HepG2 (cell line): ENCODE results near the gene MGAT4C. TPM values are rescaled to one million over a fixed set of nuclear protein-coding genes. Genes with fewer than 3 reads are reported as not detected.

Experiments
- ATAC-seq: fragments of 200-7000 bp; cut with Tn5 transposase; 3 replicates; pipeline ENCODE4 v1.9.1; 2020; ENCODE audit warnings: mild to moderate bottlenecking, moderate library complexity
- BruUV-seq: library from RNA; stranded (reverse); fragments of 400-500 nt; replicated peaks from 2 replicates; lab custom pipeline; 2021; lab: Mats Ljungman, UMichigan
- CTCF ChIA-PET: fragments of 300-600 bp; formaldehyde crosslinking; extraction: SDS; loops from one replicate; lab custom pipeline; 2021; ENCODE audit warnings: low total read pairs, inconsistent platforms, low intra/inter-chr PET ratio; lab: Yijun Ruan, JAX
- POLR2A ChIA-PET: fragments of 350-600 bp; sonication (Branson Sonifier 250); formaldehyde crosslinking; loops from one replicate; lab custom pipeline; 2020; ENCODE audit warnings: antibody characterized with exemption, inconsistent platforms; lab: Yijun Ruan, JAX
- DNase-seq: peaks from one replicate; pipeline ENCODE4 v3.0.0-alpha.2; 2015; ENCODE audit warnings: low spot score
- FAIRE-seq: peaks from 3 replicates; lab custom pipeline; 2011; peaks lifted over from hg19 to GRCh38; lab: Jason Lieb, UNC
- H2AFZ ChIP-seq: one replicate; pipeline ENCODE4 v1.6.1; 2011; ENCODE audit warnings: low read length, inconsistent platforms
- H3K27ac ChIP-seq: fragments of 300-600 bp; 3 replicates; pipeline ENCODE4 v1.8.0; 2011; ENCODE audit warnings: mixed run types, mild to moderate bottlenecking, mixed read lengths, low read length, inconsistent platforms; ENCODE audit not compliant: insufficient read depth; ENCODE audit errors: extremely low read length
- H3K27me3 ChIP-seq, 2 experiments: fragments of 200-600 bp in 1 of 2; 2 replicates in 1 of 2; 3 replicates in 1 of 2; pipeline versions ENCODE4 v1.6.0 to v1.8.0; 2011; ENCODE audit warnings: low read length in 2 of 2, mild to moderate bottlenecking in 2 of 2, moderate library complexity in 2 of 2, inconsistent platforms in 1 of 2; ENCODE audit not compliant: insufficient read depth in 2 of 2, control insufficient read depth in 1 of 2
- H3K36me3 ChIP-seq, 2 experiments: fragments of 200-600 bp in 1 of 2; replicated peaks in 1 of 2; 2 replicates in 1 of 2; 3 replicates in 1 of 2; pipeline versions ENCODE4 v1.5.1 to v1.8.0; 2011; ENCODE audit warnings: low read length in 2 of 2, inconsistent platforms in 1 of 2; ENCODE audit not compliant: insufficient read depth in 2 of 2, control insufficient read depth in 1 of 2
- H3K4me1 ChIP-seq: 2 replicates; pipeline ENCODE4 v1.5.1; 2012; ENCODE audit warnings: low read length, inconsistent platforms; ENCODE audit not compliant: insufficient read depth
- H3K4me2 ChIP-seq: 2 replicates; pipeline ENCODE4 v1.6.0; 2011; ENCODE audit warnings: low read depth, low read length, inconsistent platforms
- H3K4me3 ChIP-seq, 3 experiments: fragments of 200-600 bp in 1 of 3; sonication (generic), shearing (Covaris generic) in 1 of 3; replicated peaks in 1 of 3; 2 replicates each; pipeline ENCODE4 v1.5.1; 2011 to 2016; ENCODE audit warnings: low read length in 3 of 3, inconsistent platforms in 2 of 3, low read depth in 2 of 3, mild to moderate bottlenecking in 2 of 3, control low read depth in 1 of 3, mixed read lengths in 1 of 3; ENCODE audit not compliant: insufficient read depth in 1 of 3
- H3K79me2 ChIP-seq: one replicate; pipeline ENCODE4 v1.6.1; 2011; ENCODE audit warnings: low read length, inconsistent platforms; ENCODE audit not compliant: insufficient read depth
- H3K9ac ChIP-seq: 2 replicates; pipeline ENCODE4 v1.6.0; 2011; ENCODE audit warnings: mild to moderate bottlenecking, low read depth, low read length, inconsistent platforms; ENCODE audit not compliant: insufficient read depth
- H3K9me3 ChIP-seq: 2 replicates; pipeline ENCODE4 v1.5.1; 2012; ENCODE audit warnings: mild to moderate bottlenecking, low read length
- H4K20me1 ChIP-seq: 2 replicates; pipeline ENCODE4 v1.6.0; 2011; ENCODE audit warnings: inconsistent platforms, mild to moderate bottlenecking, low read length, moderate library complexity; ENCODE audit not compliant: insufficient read depth
- MAFF ChIP-seq: IDR thresholded peaks from 2 replicates; pipeline ENCODE4 v1.6.1; 2011; ENCODE audit warnings: low read depth, low read length, improper control_type of control experiment
- MAFK ChIP-seq, 2 experiments: IDR thresholded peaks in 1 of 2; conservative IDR thresholded peaks in 1 of 2; 2 replicates each; pipeline ENCODE4 v1.6.1; 2011; ENCODE audit warnings: improper control_type of control experiment in 2 of 2, low read length in 2 of 2
- WGBS: methylation state at CpG from one replicate; pipeline ENCODE4 v1.1.6; 2017; ENCODE audit warnings: low lambda C conversion rate; 5-methylcytosine and 5-hydroxymethylcytosine counted together
- in situ Hi-C: cut with HindIII; loops from 2 replicates; pipeline ENCODE4 v1.10.0; 2017; ENCODE audit warnings: low pct_unique_long_range_greater_than_20kb; ENCODE audit not compliant: extremely low pct_ligation_motif_present
- intact Hi-C: fragments of 100-400 bp; cut with micrococcal nuclease; formaldehyde crosslinking; loops from one replicate; pipeline ENCODE4 v1.10.0; 2022; ENCODE audit not compliant: unreplicated experiment
- polyA plus RNA-seq, 8 experiments: library from polyadenylated mRNA; depleted of rRNA in 3 of 8; stranded (reverse) in 7 of 8; unstranded in 1 of 8; fragments of >200 nt; fragmentation: Illumina TruSeq in 4 of 8; extraction: Trizol in 4 of 8; gene quantifications; 2 replicates each; pipeline versions ENCODE4 v1.2.1 to v1.2.3, GENCODE V29; 2011 to 2016; ENCODE audit warnings: low read depth in 4 of 8, missing spikeins in 1 of 8, mixed read lengths in 1 of 8; ENCODE audit not compliant: insufficient read depth in 1 of 8
- total RNA-seq, 5 experiments: library from RNA; depleted of rRNA; stranded (reverse); fragments of >200 nt; fragmentation: Illumina TruSeq; extraction: Trizol; gene quantifications; 2 replicates each; pipeline ENCODE4 v1.2.3, GENCODE V29; 2016; ENCODE audit warnings: low read depth in 1 of 5
- TF ChIP-seq, protein P1 (sequence below): sonication (generic); formaldehyde crosslinking; IDR thresholded peaks from 2 replicates; pipeline ENCODE4 v1.5.0; 2020; ENCODE audit warnings: mild to moderate bottlenecking, missing genetic modification reagents, borderline replicate concordance

The MGAT4C gene
- total and polyA plus RNA-seq, 2 of the 13 experiments (the other 11 are each of a cell fraction or from before 2014, with no cell fraction given), result not detected

DNA sequence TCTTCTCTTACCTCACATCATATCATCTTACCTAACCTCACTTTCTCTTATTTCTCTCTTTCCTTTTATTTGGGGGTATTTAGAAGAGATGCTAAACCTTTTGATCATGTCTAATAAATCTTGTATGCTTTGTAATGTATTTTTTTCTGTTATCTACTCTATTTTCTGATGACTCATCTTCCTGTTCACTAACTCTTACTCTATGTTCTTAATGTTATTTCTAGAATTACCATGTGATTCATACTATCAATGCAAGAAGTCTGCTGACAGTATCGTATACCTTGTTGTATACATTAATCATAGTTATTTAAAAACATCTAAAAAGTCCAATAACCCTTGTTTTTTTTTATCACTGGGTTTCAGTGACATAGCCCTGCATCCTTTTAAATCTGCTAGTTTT is 62.3 kb downstream of the MGAT4C start:
- Histone ChIP-seq H3K36me3 (no peaks in the 10 kb centered on the region), H2AFZ (no peak overlapping the region), H3K9ac (no peak overlapping the region), H3K27me3 (no peaks in the 10 kb centered on the region), H3K27ac (no peak overlapping the region), H4K20me1 (no peaks in the 10 kb centered on the region), H3K9me3 (no peaks in the 10 kb centered on the region), H3K4me1 (no peaks in the 10 kb centered on the region)
- CTCF ChIA-PET, result no interaction called here
- POLR2A ChIA-PET, result no interaction called here
- in situ Hi-C loops (no loop called here), intact Hi-C loops (no loop called here)
- ATAC-seq (no peak), DNase-seq (no peak), FAIRE-seq (no peak)
- 0% methylated on average over 1 of the region's 1 CpG for WGBS
- TF ChIP-seq, protein P1, sequence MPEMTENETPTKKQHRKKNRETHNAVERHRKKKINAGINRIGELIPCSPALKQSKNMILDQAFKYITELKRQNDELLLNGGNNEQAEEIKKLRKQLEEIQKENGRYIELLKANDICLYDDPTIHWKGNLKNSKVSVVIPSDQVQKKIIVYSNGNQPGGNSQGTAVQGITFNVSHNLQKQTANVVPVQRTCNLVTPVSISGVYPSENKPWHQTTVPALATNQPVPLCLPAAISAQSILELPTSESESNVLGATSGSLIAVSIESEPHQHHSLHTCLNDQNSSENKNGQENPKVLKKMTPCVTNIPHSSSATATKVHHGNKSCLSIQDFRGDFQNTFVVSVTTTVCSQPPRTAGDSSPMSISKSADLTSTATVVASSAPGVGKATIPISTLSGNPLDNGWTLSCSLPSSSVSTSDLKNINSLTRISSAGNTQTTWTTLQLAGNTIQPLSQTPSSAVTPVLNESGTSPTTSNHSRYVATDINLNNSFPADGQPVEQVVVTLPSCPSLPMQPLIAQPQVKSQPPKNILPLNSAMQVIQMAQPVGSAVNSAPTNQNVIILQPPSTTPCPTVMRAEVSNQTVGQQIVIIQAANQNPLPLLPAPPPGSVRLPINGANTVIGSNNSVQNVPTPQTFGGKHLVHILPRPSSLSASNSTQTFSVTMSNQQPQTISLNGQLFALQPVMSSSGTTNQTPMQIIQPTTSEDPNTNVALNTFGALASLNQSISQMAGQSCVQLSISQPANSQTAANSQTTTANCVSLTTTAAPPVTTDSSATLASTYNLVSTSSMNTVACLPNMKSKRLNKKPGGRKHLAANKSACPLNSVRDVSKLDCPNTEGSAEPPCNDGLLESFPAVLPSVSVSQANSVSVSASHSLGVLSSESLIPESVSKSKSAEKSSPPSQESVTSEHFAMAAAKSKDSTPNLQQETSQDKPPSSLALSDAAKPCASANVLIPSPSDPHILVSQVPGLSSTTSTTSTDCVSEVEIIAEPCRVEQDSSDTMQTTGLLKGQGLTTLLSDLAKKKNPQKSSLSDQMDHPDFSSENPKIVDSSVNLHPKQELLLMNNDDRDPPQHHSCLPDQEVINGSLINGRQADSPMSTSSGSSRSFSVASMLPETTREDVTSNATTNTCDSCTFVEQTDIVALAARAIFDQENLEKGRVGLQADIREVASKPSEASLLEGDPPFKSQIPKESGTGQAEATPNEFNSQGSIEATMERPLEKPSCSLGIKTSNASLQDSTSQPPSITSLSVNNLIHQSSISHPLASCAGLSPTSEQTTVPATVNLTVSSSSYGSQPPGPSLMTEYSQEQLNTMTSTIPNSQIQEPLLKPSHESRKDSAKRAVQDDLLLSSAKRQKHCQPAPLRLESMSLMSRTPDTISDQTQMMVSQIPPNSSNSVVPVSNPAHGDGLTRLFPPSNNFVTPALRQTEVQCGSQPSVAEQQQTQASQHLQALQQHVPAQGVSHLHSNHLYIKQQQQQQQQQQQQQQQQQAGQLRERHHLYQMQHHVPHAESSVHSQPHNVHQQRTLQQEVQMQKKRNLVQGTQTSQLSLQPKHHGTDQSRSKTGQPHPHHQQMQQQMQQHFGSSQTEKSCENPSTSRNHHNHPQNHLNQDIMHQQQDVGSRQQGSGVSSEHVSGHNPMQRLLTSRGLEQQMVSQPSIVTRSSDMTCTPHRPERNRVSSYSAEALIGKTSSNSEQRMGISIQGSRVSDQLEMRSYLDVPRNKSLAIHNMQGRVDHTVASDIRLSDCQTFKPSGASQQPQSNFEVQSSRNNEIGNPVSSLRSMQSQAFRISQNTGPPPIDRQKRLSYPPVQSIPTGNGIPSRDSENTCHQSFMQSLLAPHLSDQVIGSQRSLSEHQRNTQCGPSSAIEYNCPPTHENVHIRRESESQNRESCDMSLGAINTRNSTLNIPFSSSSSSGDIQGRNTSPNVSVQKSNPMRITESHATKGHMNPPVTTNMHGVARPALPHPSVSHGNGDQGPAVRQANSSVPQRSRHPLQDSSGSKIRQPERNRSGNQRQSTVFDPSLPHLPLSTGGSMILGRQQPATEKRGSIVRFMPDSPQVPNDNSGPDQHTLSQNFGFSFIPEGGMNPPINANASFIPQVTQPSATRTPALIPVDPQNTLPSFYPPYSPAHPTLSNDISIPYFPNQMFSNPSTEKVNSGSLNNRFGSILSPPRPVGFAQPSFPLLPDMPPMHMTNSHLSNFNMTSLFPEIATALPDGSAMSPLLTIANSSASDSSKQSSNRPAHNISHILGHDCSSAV (CRISPR knock-in tag), result no peak
- TF ChIP-seq MAFK (conservative IDR thresholded peaks at IDR 0.05 in 1 of 2, IDR thresholded peaks at IDR 0.05 in 1 of 2; ENCODE audit: low read length in 2 of 2) (0 out of 4 replicates have a peak, but pooled peaks of 1 of the 2 experiments have one; percentile 18), MAFF (peak; percentile 6; the same call in 1 of the 2 replicates)
- TF ChIP-seq, all 625 proteins: peak for 2
- Histone ChIP-seq H3K4me2 (no peak overlapping the region), H3K4me3 (no peak overlapping the region), H3K79me2 (no peaks in the 10 kb centered on the region)
- BruUV-seq, result no TSS peak
